Right lobe of liver (tissue), 6 donors: ENCODE results near the gene DARS2. TPM values are rescaled to one million over a fixed set of nuclear protein-coding genes. Genes with fewer than 3 reads are reported as not detected.
A peak's percentile ranks its signal among the peaks of the same experiment; 100 is the strongest.

Source experiments
- ATAC-seq, 4 donors: fragments of 200-7000 bp; cut with Tn5 transposase; one replicate each; pipeline ENCODE4 v1.9.1; 2020; ENCODE audit warnings: mild to moderate bottlenecking in 4 of 4, moderate library complexity in 4 of 4
- DNase-seq, 3 donors: peaks; one replicate each; pipeline ENCODE4 v3.0.0-alpha.2; 2020
- H3K27ac ChIP-seq, 3 donors: fragments of 200-600 bp; one replicate each; pipeline ENCODE4 v1.8.0; 2022
- H3K27me3 ChIP-seq, 2 donors: fragments of 200-600 bp; one replicate each; pipeline ENCODE4 v1.8.0; 2022
- H3K36me3 ChIP-seq, 4 donors: fragments of 200-600 bp; sonication (generic) in 1 of 4; one replicate each; pipeline versions ENCODE4 v1.5.1 to v1.8.0; 2017 to 2022; ENCODE audit warnings: control low read depth in 1 of 4
- H3K4me1 ChIP-seq, 4 donors: fragments of 200-600 bp; sonication (generic) in 1 of 4; one replicate each; pipeline versions ENCODE4 v1.5.1 to v1.8.0; 2017 to 2022; ENCODE audit warnings: control low read depth in 1 of 4
- H3K4me3 ChIP-seq, 3 donors: fragments of 200-600 bp; one replicate each; pipeline ENCODE4 v1.8.0; 2022
- H3K9me3 ChIP-seq, 4 donors: fragments of 200-600 bp; sonication (generic) in 1 of 4; one replicate each; pipeline versions ENCODE4 v1.5.1 to v1.8.0; 2017 to 2022; ENCODE audit warnings: control low read depth in 1 of 4
- CTCF ChIP-seq, 4 donors: fragments of 200-600 bp in 3 of 4; fragments of 450-650 bp in 1 of 4; IDR thresholded peaks; one replicate each; pipeline versions ENCODE4 v1.5.1 to v1.8.0; 2016 to 2022; ENCODE audit warnings: antibody characterized with exemption in 4 of 4, mild to moderate bottlenecking in 2 of 4
- POLR2A ChIP-seq: fragments of 450-650 bp; IDR thresholded peaks from one replicate; pipeline ENCODE4 v1.6.1; 2017; ENCODE audit warnings: antibody characterized with exemption, mild to moderate bottlenecking
- WGBS: methylation state at CpG from one replicate; pipeline ENCODE4 v1.1.6; 2018; ENCODE audit warnings: low coverage, low lambda C conversion rate; ENCODE audit not compliant: insufficient coverage; ENCODE audit errors: missing lambda C conversion rate; 5-methylcytosine and 5-hydroxymethylcytosine counted together
- intact Hi-C, 2 donors: fragments of 100-400 bp; cut with DNase I; formaldehyde crosslinking; loops; one replicate each; pipeline versions ENCODE4 v1.11.2 to v1.14.1; 2022
- total RNA-seq, 6 experiments: library from RNA; depleted of rRNA in 2 of 6; stranded (reverse); fragments of >200 nt in 2 of 6; fragmentation: NEBNext Ultra II Directional in 3 of 6; extraction: Animal tissue kit (Norgen Biotek cat#: 25700) in 3 of 6; gene quantifications; one replicate each; pipeline versions ENCODE4 v1.1.0 to v1.2.4, GENCODE V29; 2016 to 2023
- donor health status: DM: no; HTN: yes; CAD: no.
- donor health status: DM: no; HTN: no; CAD: no.
- donor health status: DM: no; HTN: no; CAD: no.
- donor health status: DM: no; HTN: yes; CAD: no.
- donor health status: DM: no; HTN: yes; CAD: no.

DARS2 gene
- total RNA-seq, 6 experiments from 2014 or later = 10.0 to 14.6 (median 13.4) TPM

GRCh38 chr1:173887627-173888026 is 63.2 kb downstream of the DARS2 start:
- no peak for TF ChIP-seq CTCF (IDR thresholded peaks at IDR 0.05)
- TF ChIP-seq POLR2A = no peak
- DNase-seq = no peak
- H3K4me1 ChIP-seq = no peaks in the 10 kb centered on the region
- H3K4me3 ChIP-seq = no peak overlapping the region
- intact Hi-C loops = no loop called here
- no peaks in the 10 kb centered on the region for H3K9me3 ChIP-seq
- 94% methylated on average over 2 of the region's 2 CpGs for WGBS
- peaks cover 0 to 6% (median 2%) of the 10 kb centered on the region in 4 donors for H3K36me3 ChIP-seq
- H3K27me3 ChIP-seq = no peaks in the 10 kb centered on the region
- H3K27ac ChIP-seq = no peak overlapping the region
- no peak for ATAC-seq

GRCh38 chr1:173888749-173889148 is 64.3 kb downstream of the DARS2 start:
- no peak for TF ChIP-seq POLR2A
- TF ChIP-seq CTCF (IDR thresholded peaks at IDR 0.05) = no peak
- intact Hi-C loops = no loop called here
- ATAC-seq (no peak), DNase-seq (no peak)
- no peaks in the 10 kb centered on the region for H3K9me3 ChIP-seq
- no peaks in the 10 kb centered on the region for H3K4me1 ChIP-seq
- H3K27ac ChIP-seq = no peak overlapping the region
- no peak overlapping the region for H3K4me3 ChIP-seq
- H3K27me3 ChIP-seq = no peaks in the 10 kb centered on the region
- H3K36me3 ChIP-seq = peaks cover 0 to 6% (median 2%) of the 10 kb centered on the region in 4 donors

- ATAC-seq = no peak
- H3K27me3 ChIP-seq = no peaks in the 10 kb centered on the region
- DNase-seq = no peak
- H3K4me1 ChIP-seq = no peaks in the 10 kb centered on the region
- no peak for TF ChIP-seq POLR2A
- TF ChIP-seq CTCF (IDR thresholded peaks at IDR 0.05) = no peak
- H3K27ac ChIP-seq = no peak overlapping the region
- no peaks in the 10 kb centered on the region for H3K9me3 ChIP-seq
- WGBS = 91% methylated on average over 2 of the region's 2 CpGs
- intact Hi-C loops = no loop called here
- no peak overlapping the region for H3K4me3 ChIP-seq
- H3K36me3 ChIP-seq = peaks cover 0 to 6% (median 2%) of the 10 kb centered on the region in 4 donors
These were observed 65.4 kb downstream of the DARS2 start for GRCh38 chr1:173889885-173890284.

DNA sequence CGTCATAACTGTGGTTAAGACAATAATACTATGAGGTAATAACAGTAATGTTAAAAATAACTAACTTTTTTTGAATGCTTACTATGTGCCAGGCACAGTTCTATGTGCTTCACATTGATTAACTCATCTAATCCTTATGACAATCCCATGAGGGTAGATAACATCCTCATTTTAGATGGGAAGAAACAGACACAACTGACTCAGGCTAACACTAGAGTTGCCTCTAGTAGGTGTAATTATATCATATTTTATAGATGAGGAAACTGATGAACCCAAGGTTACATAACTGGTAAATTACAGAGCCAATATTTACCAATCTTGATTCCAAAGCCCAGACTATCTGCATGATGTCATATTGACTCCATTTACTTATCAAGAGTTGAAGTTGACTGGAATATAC is 69.1 kb downstream of the DARS2 start:
- Histone ChIP-seq H3K27me3 (no peaks in the 10 kb centered on the region), H3K27ac (no peak overlapping the region), H3K4me3 (no peak overlapping the region), H3K4me1 (no peaks in the 10 kb centered on the region), H3K36me3 (no peaks in the 10 kb centered on the region), H3K9me3 (no peaks in the 10 kb centered on the region)
- intact Hi-C loops = no loop called here
- DNase-seq (no peak), ATAC-seq (peak in 1 of 4 donors; percentile 37)
- TF ChIP-seq CTCF (IDR thresholded peaks at IDR 0.05) (no peak), POLR2A (no peak)
- WGBS = 100% methylated on average over 1 of the region's 1 CpG

DNA sequence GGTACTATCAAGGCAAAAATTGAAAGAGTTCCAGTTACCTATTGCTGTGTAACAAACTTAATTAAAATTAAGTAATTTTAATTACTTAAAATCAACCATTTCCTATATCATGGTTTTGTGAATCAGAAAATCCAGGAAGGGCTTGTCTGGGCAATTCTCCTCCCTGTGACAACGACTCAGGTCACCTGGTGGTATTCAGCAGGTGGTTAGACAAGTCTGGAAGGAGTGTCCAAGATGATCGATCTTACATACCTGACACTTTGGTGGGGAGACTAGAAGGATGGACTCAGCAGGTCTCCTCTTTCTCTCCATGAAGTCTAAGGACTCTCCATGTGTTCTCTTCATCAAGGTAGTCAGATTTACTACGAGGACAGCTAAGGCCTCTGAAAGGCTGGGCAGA is 69.7 kb downstream of the DARS2 start:
- WGBS = 100% methylated on average over 3 of the region's 3 CpGs
- no peaks in the 10 kb centered on the region for H3K27me3 ChIP-seq
- H3K36me3 ChIP-seq = no peaks in the 10 kb centered on the region
- H3K4me3 ChIP-seq = no peak overlapping the region
- no peak overlapping the region for H3K27ac ChIP-seq
- intact Hi-C loops = no loop called here
- DNase-seq (no peak), ATAC-seq (no peak)
- TF ChIP-seq CTCF (IDR thresholded peaks at IDR 0.05) = no peak
- TF ChIP-seq POLR2A = no peak
- no peaks in the 10 kb centered on the region for H3K4me1 ChIP-seq
- no peaks in the 10 kb centered on the region for H3K9me3 ChIP-seq
